ENCODE results near the gene CXCL17.

Gene CXCL17

DNA sequence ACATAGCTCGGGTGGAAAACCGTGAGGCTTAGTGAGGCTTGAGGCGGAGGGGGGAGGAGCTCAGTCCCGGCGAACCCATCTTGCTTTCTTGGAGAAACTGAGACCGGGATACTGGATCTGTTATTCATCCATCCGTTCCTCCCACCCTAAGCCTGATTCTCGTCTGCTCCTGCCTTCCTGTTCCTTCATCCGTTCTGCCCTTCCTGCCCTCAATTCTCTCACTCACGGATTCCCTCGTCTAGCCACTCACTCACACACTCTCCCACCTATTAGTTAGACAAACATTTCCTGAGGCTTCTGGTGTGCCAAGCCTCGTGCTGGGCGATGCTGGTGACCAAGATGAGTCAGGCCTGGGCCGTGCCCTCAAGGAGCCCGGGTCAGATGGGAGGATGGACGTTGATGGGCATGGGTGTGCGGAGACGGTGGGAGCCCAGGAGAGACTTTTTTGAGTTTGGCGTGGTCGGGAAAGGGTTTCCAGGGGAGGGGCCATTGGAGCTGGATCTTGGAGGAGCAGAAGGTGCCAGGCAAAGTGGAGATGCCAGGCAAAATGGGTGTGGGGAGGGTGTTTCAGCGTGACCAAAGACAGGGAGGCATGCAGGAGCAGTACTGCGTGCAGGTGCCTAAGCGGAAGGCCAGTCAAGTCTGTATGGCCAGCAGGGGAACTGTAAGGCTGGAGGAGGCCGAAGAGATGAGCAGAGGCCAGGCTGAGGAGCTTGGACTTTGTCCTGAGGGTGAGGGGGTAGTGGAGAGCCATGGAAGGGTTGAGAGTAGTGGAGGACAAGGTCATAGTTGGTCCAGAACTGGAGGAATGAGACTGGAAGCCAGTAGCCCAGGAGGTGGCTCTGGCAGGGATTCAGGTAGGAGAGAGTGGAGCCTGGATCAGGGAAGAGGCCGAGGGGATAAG lies 45.2 kb downstream of the CXCL17 start:
- no peak for DNase-seq

DNA sequence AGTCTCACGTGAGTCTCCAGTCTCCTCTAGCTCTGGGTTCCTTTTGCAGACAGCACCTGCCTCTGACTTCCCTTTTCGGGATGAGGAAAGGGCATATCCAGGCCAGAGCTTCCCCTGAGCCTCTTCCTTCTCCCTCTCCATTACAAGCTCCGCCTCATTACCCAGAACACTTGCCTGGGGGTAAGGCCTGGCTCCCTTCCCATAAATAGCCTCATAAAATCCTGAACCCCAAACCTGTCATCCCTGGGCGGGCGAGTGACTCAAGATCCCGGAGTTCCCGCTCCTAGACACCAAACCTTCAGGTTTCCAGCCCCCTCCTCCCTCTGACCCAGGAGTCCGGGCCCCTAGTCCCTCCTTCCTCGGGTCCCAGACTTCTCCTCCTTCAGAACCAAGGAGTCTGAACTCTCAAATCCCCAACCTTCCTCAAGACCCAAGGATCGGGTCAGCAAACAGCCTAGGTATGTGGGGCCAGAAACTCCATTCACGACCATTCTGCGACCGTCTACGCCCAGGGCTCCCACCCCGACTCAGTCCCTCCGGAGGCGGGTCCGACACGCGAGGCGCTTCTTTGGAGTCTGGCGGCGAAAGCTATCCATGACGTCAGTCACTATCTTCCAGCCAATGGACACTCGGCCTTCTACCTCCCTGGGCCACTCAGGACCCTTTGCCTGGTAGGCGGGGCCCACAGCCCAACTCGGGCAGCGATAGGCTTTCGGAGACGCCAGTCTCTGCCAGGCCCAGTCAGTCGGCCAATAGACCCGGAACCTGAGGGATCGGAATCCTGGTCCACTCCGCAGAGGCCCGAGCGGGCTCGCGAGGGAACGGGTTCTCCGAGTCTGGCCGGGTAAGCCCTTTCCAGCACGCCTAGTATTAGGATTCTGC lies 46.1 kb downstream of the CXCL17 start:
- peak; percentile 99 for DNase-seq

GRCh38 chr19:42394751-42395150 lies 48.0 kb downstream of the CXCL17 start:
- no peak for DNase-seq

- DNase-seq: no peak
These were observed 50.6 kb downstream of the CXCL17 start for GRCh38 chr19:42392165-42392564.

- DNase-seq: no peak
These were observed 52.8 kb downstream of the CXCL17 start, which contains the start of gene CNFN for GRCh38 chr19:42389899-42390298. TSS of gene CNFN (minus strand) at chr19:42390297. CDS start at chr19:42389037, 1,260 bp downstream.

- no peak for DNase-seq
These were observed 53.8 kb downstream of the CXCL17 start for GRCh38 chr19:42388851-42389489.

GRCh38 chr19:42386974-42387707 lies 55.6 kb downstream of the CXCL17 start:
- DNase-seq: peak; percentile 51

DNA sequence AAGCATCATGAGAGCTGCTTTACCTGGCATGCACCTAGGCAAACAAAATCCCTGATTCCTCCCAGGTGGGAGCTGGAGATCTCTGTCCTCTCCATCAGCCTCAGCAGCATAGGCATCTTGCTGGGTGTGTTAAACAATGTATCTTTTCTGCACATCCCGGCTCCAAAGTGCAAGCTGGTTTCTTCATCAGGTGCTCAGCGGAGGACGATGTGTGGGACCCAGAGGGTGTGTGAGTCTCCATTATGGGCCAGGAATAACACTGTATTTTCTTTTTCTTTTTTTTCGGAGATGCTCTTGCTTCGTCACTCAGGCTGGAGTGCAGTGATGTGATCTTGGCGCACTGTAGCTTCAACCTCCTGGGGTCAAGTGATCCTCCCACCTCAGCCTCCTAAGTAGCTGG lies 62.6 kb downstream of the CXCL17 start:
- no peak for DNase-seq
